ENCODE data around the gene KRT32. TPM values are rescaled to one million over a fixed set of nuclear protein-coding genes. Genes with fewer than 3 reads are reported as not detected.

KRT32 gene
- total RNA-seq, 4 donors from 2014 or later, result 0.41 TPM; not detected in 3

DNA sequence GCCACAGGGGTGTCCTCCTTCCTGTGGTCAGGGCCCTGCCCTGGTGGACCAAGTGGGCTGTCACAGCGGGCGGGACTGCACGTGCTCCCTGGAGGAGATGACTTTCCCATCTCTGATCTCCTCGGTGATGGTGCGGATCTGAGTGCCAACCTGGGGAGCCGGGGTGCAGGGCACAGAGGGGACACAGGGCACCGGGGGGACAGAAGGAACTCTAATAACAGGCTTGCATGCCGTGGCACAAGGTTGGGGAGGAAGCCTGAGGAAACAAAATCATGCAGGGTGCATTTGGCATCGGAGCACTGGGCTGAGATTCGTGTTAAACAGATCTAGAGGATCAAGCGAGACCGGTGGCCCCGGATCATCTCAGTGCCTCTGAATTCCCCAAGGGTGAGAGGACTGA lies 19.1 kb upstream of the KRT32 start:
- H3K27me3 ChIP-seq, result no peaks in the 10 kb centered on the region
- TF ChIP-seq, protein P1, sequence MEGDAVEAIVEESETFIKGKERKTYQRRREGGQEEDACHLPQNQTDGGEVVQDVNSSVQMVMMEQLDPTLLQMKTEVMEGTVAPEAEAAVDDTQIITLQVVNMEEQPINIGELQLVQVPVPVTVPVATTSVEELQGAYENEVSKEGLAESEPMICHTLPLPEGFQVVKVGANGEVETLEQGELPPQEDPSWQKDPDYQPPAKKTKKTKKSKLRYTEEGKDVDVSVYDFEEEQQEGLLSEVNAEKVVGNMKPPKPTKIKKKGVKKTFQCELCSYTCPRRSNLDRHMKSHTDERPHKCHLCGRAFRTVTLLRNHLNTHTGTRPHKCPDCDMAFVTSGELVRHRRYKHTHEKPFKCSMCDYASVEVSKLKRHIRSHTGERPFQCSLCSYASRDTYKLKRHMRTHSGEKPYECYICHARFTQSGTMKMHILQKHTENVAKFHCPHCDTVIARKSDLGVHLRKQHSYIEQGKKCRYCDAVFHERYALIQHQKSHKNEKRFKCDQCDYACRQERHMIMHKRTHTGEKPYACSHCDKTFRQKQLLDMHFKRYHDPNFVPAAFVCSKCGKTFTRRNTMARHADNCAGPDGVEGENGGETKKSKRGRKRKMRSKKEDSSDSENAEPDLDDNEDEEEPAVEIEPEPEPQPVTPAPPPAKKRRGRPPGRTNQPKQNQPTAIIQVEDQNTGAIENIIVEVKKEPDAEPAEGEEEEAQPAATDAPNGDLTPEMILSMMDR (IDR thresholded peaks at IDR 0.05 in 4 of 5, conservative IDR thresholded peaks at IDR 0.05 in 1 of 5), result no peak
- no peak for TF ChIP-seq POLR2A (IDR thresholded peaks at IDR 0.05)
- no peaks in the 10 kb centered on the region for H3K9me3 ChIP-seq
- H3K4me3 ChIP-seq, result no peak overlapping the region
- no peak for DNase-seq
- no peak overlapping the region for H3K27ac ChIP-seq
- H3K36me3 ChIP-seq, result no peaks in the 10 kb centered on the region
- in situ Hi-C loops (cut with MboI; ENCODE audit: low sequenced_read_pairs in 4 of 4), result loop anchor here in 2 of 4 donors (10.0 to 25.0 kb wide), 2 partner anchors 58 to 574 kb away; no protein-coding TSS in a partner anchor
- no peaks in the 10 kb centered on the region for H3K4me1 ChIP-seq
- intact Hi-C loops (cut with DNase I; ENCODE audit: low total_unique reads), result no loop called here
- ATAC-seq, result no peak

DNA sequence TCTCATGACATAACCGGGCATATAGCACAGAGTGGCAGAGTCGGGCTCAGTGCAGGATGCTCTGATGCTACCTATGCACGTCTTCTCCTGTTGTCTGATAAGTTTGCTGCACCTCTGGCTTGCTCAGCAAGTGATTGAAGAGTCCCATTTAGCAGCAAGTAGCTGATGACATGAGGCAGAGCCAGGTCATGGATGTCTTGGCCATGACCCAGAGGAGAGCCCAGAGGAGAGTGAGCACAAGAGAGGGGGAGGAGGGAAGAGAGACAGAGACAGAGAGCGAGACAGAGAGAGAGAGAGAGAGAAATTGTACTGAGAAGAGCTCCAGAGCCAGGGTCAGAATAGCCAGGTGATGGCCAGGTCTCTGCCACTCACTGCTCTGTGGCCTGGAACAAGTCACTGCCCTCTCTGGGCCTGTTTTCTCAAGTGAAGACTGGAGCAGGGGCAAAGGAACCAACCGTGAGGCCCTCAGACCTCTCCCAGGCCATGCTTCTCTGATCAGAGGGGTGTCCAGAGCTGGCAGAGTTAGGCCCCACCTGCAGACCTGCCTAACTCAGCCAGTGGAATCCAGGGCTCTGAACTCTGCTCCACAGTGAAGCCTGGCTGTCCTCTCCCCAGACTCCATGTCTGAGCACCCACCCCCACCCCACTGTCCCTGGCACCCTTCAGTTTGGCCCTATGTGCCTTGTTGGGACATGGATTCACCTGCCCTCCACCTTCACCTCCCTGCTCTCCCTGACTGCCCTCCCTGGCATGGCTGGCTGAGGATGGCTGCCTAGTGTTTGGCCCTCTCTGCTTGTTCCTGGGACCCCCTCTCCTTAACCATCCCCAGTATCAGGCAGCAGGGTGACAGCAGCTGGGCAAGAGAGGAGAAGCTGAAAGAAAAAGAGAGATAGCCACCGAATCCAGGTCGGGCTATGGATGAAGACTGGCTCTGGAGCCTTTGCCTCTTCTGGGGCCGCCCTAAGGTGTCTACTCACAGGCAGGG lies 18.0 kb upstream of the KRT32 start:
- H3K36me3 ChIP-seq, result no peaks in the 10 kb centered on the region
- no peak for ATAC-seq
- H3K27ac ChIP-seq, result no peak overlapping the region
- H3K4me1 ChIP-seq, result no peaks in the 10 kb centered on the region
- in situ Hi-C loops (cut with MboI; ENCODE audit: low sequenced_read_pairs in 4 of 4) (loop anchor here in 2 of 4 donors (10.0 to 25.0 kb wide), 2 partner anchors 60 to 573 kb away; no protein-coding TSS in a partner anchor), intact Hi-C loops (cut with DNase I; ENCODE audit: low total_unique reads) (no loop called here)
- no peaks in the 10 kb centered on the region for H3K9me3 ChIP-seq
- H3K4me3 ChIP-seq, result no peak overlapping the region
- no peaks in the 10 kb centered on the region for H3K27me3 ChIP-seq
- no peak for DNase-seq
- TF ChIP-seq POLR2A (IDR thresholded peaks at IDR 0.05), result no peak
- TF ChIP-seq, protein P1 (IDR thresholded peaks at IDR 0.05 in 4 of 5, conservative IDR thresholded peaks at IDR 0.05 in 1 of 5), result no peak

DNA sequence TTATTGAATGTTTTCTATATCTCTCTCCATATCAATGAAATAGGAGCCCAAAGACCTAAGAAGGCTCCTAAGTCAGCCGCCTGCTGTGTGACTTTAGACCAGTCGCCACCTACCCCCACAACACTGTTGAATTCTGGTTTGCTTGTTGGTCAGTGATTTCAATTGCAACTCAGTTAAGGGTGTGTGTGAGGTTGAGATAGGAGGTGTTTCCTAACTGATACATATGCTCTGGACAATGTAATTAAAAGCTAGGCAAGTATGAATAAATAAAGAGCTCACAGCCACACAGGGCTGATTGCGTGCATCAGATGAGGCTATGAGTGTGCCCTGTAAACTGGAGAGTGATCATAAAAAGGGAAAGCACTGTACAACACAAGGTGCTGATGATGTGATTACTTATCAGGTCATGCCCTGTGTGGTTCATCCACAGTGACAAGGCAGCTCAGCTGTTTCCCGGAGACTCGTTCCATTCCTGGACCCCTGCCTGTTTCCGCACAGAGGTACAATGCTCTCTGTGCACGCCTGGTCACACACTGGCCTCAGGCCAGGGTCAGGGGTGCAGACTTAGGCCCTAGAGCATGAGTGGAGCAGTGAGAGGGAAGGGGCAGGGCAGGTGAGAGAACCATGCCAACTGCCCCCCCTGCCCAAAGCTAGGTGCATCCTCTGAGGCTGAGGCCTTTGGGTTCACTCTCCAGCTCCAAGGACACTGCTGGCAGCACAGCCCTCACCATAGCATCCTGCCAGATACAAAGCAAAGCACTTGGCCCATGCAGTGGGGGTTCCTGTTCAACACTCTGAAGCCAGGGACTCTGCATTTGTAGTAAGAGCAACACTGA lies 17.0 kb upstream of the KRT32 start:
- Histone ChIP-seq H3K9me3 (no peaks in the 10 kb centered on the region), H3K36me3 (no peaks in the 10 kb centered on the region), H3K27me3 (no peaks in the 10 kb centered on the region), H3K4me1 (no peaks in the 10 kb centered on the region), H3K4me3 (no peak overlapping the region), H3K27ac (no peak overlapping the region)
- in situ Hi-C loops (cut with MboI; ENCODE audit: low sequenced_read_pairs in 4 of 4), result loop anchor here in 2 of 4 donors (10.0 to 25.0 kb wide), 2 partner anchors 61 to 572 kb away; no protein-coding TSS in a partner anchor
- ATAC-seq, result no peak
- DNase-seq, result no peak
- intact Hi-C loops (cut with DNase I; ENCODE audit: low total_unique reads), result no loop called here
- TF ChIP-seq, protein P1 (IDR thresholded peaks at IDR 0.05 in 4 of 5, conservative IDR thresholded peaks at IDR 0.05 in 1 of 5), result no peak
- TF ChIP-seq POLR2A (IDR thresholded peaks at IDR 0.05), result no peak

DNA sequence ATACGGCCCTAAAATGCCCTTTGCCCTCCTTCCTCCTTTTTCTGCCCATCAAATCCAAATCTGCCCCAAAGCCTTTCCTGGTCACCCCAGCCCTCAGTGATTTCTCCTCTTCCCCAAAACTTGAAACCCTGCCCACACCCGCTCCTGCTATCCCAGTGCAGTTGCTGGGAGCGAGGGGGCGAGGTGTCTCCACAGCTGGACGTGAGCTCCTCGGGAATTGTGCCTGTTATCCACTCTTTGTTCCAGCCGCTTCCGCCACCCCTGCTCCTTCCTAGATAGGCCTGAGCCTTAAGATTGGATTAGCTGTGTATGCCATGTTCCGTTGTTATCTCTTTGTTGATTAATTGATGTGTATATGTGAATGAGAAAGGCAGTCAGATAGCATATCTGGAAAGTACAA lies 16.3 kb upstream of the KRT32 start:
- Histone ChIP-seq H3K27ac (no peak overlapping the region), H3K4me1 (no peaks in the 10 kb centered on the region), H3K27me3 (no peaks in the 10 kb centered on the region), H3K9me3 (no peaks in the 10 kb centered on the region), H3K36me3 (no peaks in the 10 kb centered on the region), H3K4me3 (no peak overlapping the region)
- TF ChIP-seq, protein P1 (IDR thresholded peaks at IDR 0.05 in 4 of 5, conservative IDR thresholded peaks at IDR 0.05 in 1 of 5), result no peak
- TF ChIP-seq POLR2A (IDR thresholded peaks at IDR 0.05), result no peak
- DNase-seq (no peak), ATAC-seq (no peak)
- in situ Hi-C loops (cut with MboI; ENCODE audit: low sequenced_read_pairs in 4 of 4), result loop anchor here in 2 of 4 donors (10.0 to 25.0 kb wide), 2 partner anchors 61 to 571 kb away; no protein-coding TSS in a partner anchor
- intact Hi-C loops (cut with DNase I; ENCODE audit: low total_unique reads), result no loop called here
